Panc1 (cell line): ENCODE measurements around the gene TANGO6. TPM values are rescaled to one million over a fixed set of nuclear protein-coding genes. Genes with fewer than 3 reads are reported as not detected.

Experiments
- ATAC-seq: fragments of 200-7000 bp; cut with Tn5 transposase; 2 replicates; pipeline ENCODE4 v1.9.1; 2020; ENCODE audit warnings: mild to moderate bottlenecking, moderate library complexity
- BruUV-seq: library from RNA; stranded (reverse); fragments of 400-500 nt; replicated peaks from 2 replicates; lab custom pipeline; 2021; lab: Mats Ljungman, UMichigan
- CTCF ChIA-PET: fragments of 300-600 bp; sonication (Branson Sonifier 250); formaldehyde crosslinking; loops from one replicate; lab custom pipeline; 2022; ENCODE audit warnings: antibody characterized with exemption; lab: Charles Lee
- POLR2A ChIA-PET: fragments of 300-600 bp; sonication (Branson Sonifier 250); formaldehyde crosslinking; loops from one replicate; lab custom pipeline; 2022; ENCODE audit warnings: antibody characterized with exemption; lab: Charles Lee
- DNase-seq: peaks from one replicate; pipeline ENCODE4 v3.0.0-alpha.2; 2010; ENCODE audit warnings: low read depth, low spot score
- H3K27ac ChIP-seq: 2 replicates; pipeline ENCODE4 v1.5.1; 2011; ENCODE audit warnings: mild to moderate bottlenecking, low read length, inconsistent platforms
- H3K27me3 ChIP-seq: fragments of 200-500 bp; sonication (Bioruptor generic); 2 replicates; pipeline ENCODE4 v1.6.0; 2014; ENCODE audit warnings: low read length, inconsistent platforms; ENCODE audit not compliant: control insufficient read depth, insufficient read depth
- H3K36me3 ChIP-seq: fragments of 200-500 bp; sonication (Bioruptor generic); 2 replicates; pipeline ENCODE4 v1.5.1; 2014; ENCODE audit warnings: inconsistent platforms, mild to moderate bottlenecking, low read length, moderate library complexity; ENCODE audit not compliant: control insufficient read depth, insufficient read depth
- H3K4me1 ChIP-seq: 2 replicates; pipeline ENCODE4 v1.5.1; 2011; ENCODE audit warnings: inconsistent platforms, mild to moderate bottlenecking, low read length, moderate library complexity; ENCODE audit not compliant: control insufficient read depth, insufficient read depth
- H3K4me3 ChIP-seq, 2 experiments: 2 replicates each; pipeline ENCODE4 v1.5.1; 2011 to 2012; ENCODE audit warnings: low read depth in 2 of 2, low read length in 2 of 2, mild to moderate bottlenecking in 2 of 2, inconsistent platforms in 1 of 2, moderate library complexity in 1 of 2
- H3K9me3 ChIP-seq: fragments of 200-500 bp; sonication (Bioruptor generic); 2 replicates; pipeline ENCODE4 v1.5.1; 2014; ENCODE audit warnings: low read depth, mild to moderate bottlenecking, inconsistent platforms, low read length, moderate library complexity; ENCODE audit not compliant: control insufficient read depth, insufficient read depth
- CTCF ChIP-seq: fragments of 450-650 bp; IDR thresholded peaks from 2 replicates; pipeline ENCODE4 v1.5.1; 2017; ENCODE audit warnings: mild to moderate bottlenecking
- POLR2AphosphoS5 ChIP-seq: IDR thresholded peaks from 2 replicates; pipeline ENCODE4 v1.6.1; 2012; ENCODE audit warnings: mild to moderate bottlenecking, low read depth, low read length, moderate library complexity
- SIN3A ChIP-seq: IDR thresholded peaks from 2 replicates; pipeline ENCODE4 v1.6.1; 2012; ENCODE audit warnings: low read depth, mild to moderate bottlenecking, low read length, moderate library complexity, borderline replicate concordance; ENCODE audit not compliant: insufficient read depth
- TCF7L2 ChIP-seq: IDR thresholded peaks from 2 replicates; pipeline ENCODE4 v1.6.1; 2011; ENCODE audit warnings: mild to moderate bottlenecking, low read depth, low read length, inconsistent platforms
- in situ Hi-C: cut with HindIII; loops from 2 replicates; pipeline ENCODE4 v1.10.0; 2016; ENCODE audit warnings: low sequenced_read_pairs, low pct_unique_long_range_greater_than_20kb
- intact Hi-C: fragments of 100-400 bp; cut with micrococcal nuclease; formaldehyde crosslinking; loops from one replicate; pipeline ENCODE4 v1.10.0; 2022; ENCODE audit not compliant: unreplicated experiment
- total RNA-seq: library from RNA; stranded (reverse); gene quantifications from one replicate; pipeline ENCODE4 v1.2.1, GENCODE V29; 2021; ENCODE audit not compliant: unreplicated experiment
- TF ChIP-seq, protein P1 (sequence below), 2 experiments: IDR thresholded peaks; 2 replicates each; pipeline ENCODE4 v1.6.1; 2011 to 2012; ENCODE audit warnings: low read depth in 2 of 2, control low read depth in 1 of 2, low read length in 1 of 2, mild to moderate bottlenecking in 1 of 2, moderate library complexity in 1 of 2; ENCODE audit not compliant: insufficient read depth in 1 of 2

Gene TANGO6
- total RNA-seq, 1 experiment from 2014 or later, result 11.0 TPM

GRCh38 chr16:69037373-69038160 is 194.2 kb downstream of the TANGO6 start:
- ATAC-seq, result no peak
- H3K27me3 ChIP-seq, result no peaks in the 10 kb centered on the region
- H3K4me1 ChIP-seq, result no peaks in the 10 kb centered on the region
- in situ Hi-C loops (no loop called here), intact Hi-C loops (no loop called here)
- no peak for TF ChIP-seq SIN3A
- TF ChIP-seq, protein P1, sequence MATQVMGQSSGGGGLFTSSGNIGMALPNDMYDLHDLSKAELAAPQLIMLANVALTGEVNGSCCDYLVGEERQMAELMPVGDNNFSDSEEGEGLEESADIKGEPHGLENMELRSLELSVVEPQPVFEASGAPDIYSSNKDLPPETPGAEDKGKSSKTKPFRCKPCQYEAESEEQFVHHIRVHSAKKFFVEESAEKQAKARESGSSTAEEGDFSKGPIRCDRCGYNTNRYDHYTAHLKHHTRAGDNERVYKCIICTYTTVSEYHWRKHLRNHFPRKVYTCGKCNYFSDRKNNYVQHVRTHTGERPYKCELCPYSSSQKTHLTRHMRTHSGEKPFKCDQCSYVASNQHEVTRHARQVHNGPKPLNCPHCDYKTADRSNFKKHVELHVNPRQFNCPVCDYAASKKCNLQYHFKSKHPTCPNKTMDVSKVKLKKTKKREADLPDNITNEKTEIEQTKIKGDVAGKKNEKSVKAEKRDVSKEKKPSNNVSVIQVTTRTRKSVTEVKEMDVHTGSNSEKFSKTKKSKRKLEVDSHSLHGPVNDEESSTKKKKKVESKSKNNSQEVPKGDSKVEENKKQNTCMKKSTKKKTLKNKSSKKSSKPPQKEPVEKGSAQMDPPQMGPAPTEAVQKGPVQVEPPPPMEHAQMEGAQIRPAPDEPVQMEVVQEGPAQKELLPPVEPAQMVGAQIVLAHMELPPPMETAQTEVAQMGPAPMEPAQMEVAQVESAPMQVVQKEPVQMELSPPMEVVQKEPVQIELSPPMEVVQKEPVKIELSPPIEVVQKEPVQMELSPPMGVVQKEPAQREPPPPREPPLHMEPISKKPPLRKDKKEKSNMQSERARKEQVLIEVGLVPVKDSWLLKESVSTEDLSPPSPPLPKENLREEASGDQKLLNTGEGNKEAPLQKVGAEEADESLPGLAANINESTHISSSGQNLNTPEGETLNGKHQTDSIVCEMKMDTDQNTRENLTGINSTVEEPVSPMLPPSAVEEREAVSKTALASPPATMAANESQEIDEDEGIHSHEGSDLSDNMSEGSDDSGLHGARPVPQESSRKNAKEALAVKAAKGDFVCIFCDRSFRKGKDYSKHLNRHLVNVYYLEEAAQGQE (IDR thresholded peaks at IDR 0.05; ENCODE audit: insufficient read depth in 1 of 2, low read depth in 2 of 2, low read length in 1 of 2), result no peak
- no peak for TF ChIP-seq POLR2AphosphoS5
- TF ChIP-seq TCF7L2, result no peak
- no peak for TF ChIP-seq CTCF
- ChIA-PET CTCF (no interaction called here), POLR2A (no interaction called here)
- H3K27ac ChIP-seq, result no peak overlapping the region
- no peak for DNase-seq
- BruUV-seq, result no TSS peak
- no peak overlapping the region for H3K4me3 ChIP-seq
- peaks cover 5% of the 10 kb centered on the region; the same call in 1 of the 2 replicates for H3K9me3 ChIP-seq
- no peaks in the 10 kb centered on the region for H3K36me3 ChIP-seq

DNA sequence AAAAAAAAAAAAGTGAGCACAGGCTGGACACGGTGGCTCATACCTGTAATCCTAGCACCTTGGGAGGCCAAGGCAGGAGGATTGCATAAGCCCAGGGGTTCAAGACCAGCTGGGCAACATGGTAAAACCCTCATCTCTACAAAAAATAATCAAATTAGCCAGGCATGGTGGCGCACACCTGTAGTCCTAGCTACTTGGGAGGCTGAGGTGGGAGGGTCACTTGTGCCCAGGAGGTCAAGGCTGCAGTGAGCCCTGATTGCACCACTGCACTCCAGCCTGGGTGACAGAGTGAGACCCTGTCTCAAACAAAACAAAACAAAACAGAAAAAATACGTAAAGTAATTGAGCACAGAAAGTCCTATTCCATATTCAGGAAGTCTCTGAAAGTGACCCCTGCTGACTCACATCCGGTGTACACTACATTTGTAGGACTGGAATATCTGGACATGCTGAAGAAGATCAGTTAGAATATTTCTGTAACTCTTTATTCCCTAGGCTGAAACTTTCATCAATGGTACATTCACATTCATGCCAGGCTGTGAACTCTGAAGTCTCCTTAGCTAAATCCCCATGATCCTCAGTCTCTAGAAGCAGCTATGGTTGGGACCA is 196.1 kb downstream of the TANGO6 start:
- POLR2A ChIA-PET, result no interaction called here
- H3K4me1 ChIP-seq, result no peaks in the 10 kb centered on the region
- no peak for TF ChIP-seq POLR2AphosphoS5
- TF ChIP-seq TCF7L2, result no peak
- no peak for TF ChIP-seq SIN3A
- TF ChIP-seq, protein P1 (IDR thresholded peaks at IDR 0.05; ENCODE audit: insufficient read depth in 1 of 2, low read depth in 2 of 2, low read length in 1 of 2), result no peak
- TF ChIP-seq CTCF, result no peak
- in situ Hi-C loops (no loop called here), intact Hi-C loops (no loop called here)
- H3K27ac ChIP-seq, result no peak overlapping the region
- H3K9me3 ChIP-seq, result peaks cover 5% of the 10 kb centered on the region; the same call in 1 of the 2 replicates
- H3K27me3 ChIP-seq, result no peaks in the 10 kb centered on the region
- no peaks in the 10 kb centered on the region for H3K36me3 ChIP-seq
- ATAC-seq, result no peak
- CTCF ChIA-PET, result no interaction called here
- no peak for DNase-seq
- no peak overlapping the region for H3K4me3 ChIP-seq
- no TSS peak for BruUV-seq
